ENCODE measurements around the gene DLGAP3. TPM values are rescaled to one million over a fixed set of nuclear protein-coding genes. Genes with fewer than 3 reads are reported as not detected.

Gene DLGAP3
- total and polyA plus RNA-seq, 2 of the 13 experiments (the other 11 are each of a cell fraction or from before 2014, with no cell fraction given) = 0.03 to 0.04 TPM

GRCh38 chr1:34970829-34971228, 41.4 kb upstream of the DLGAP3 start (continued):
- no peak for TF ChIP-seq FOXP1 (IDR thresholded peaks at IDR 0.05)
- TF ChIP-seq FOXP1 (CRISPR knock-in tag; IDR thresholded peaks at IDR 0.05) = peak; percentile 26; the same call in 1 of the 2 replicates
- TF ChIP-seq ATF1 (CRISPR knock-in tag; IDR thresholded peaks at IDR 0.05) = no peak
- TF ChIP-seq HNRNPL (IDR thresholded peaks at IDR 0.05; ENCODE audit: low read depth, low read length) = no peak
- no peak for TF ChIP-seq RBAK (CRISPR knock-in tag; IDR thresholded peaks at IDR 0.05)
- no peak for TF ChIP-seq PLSCR1 (CRISPR knock-in tag; IDR thresholded peaks at IDR 0.05; ENCODE audit: borderline replicate concordance)
- no peak for TF ChIP-seq ZHX2 (IDR thresholded peaks at IDR 0.05; ENCODE audit: low read depth)
- no peak for TF ChIP-seq ZHX2 (CRISPR knock-in tag; IDR thresholded peaks at IDR 0.05; ENCODE audit: borderline replicate concordance)
- TF ChIP-seq SIX1 (CRISPR knock-in tag; IDR thresholded peaks at IDR 0.05; ENCODE audit: borderline replicate concordance) = peak; percentile 96
- no peak for TF ChIP-seq MXD4 (CRISPR knock-in tag; IDR thresholded peaks at IDR 0.05)
- no peak for TF ChIP-seq NR3C1 (CRISPR knock-in tag; IDR thresholded peaks at IDR 0.05)
- TF ChIP-seq FOXA1 (IDR thresholded peaks at IDR 0.05) = peak; percentile 57; the same call in 1 of the 2 replicates
- no peak for TF ChIP-seq FOXA1 (CRISPR knock-in tag; IDR thresholded peaks at IDR 0.05)
- no peak for TF ChIP-seq FLYWCH1 (CRISPR knock-in tag; IDR thresholded peaks at IDR 0.05)
- no peak for TF ChIP-seq ZNF780A (CRISPR knock-in tag; IDR thresholded peaks at IDR 0.05)
- TF ChIP-seq FOSL2 (CRISPR knock-in tag; IDR thresholded peaks at IDR 0.05) = peak; percentile 34; the same call in 1 of the 2 replicates
- TF ChIP-seq HMG20A (CRISPR knock-in tag; IDR thresholded peaks at IDR 0.05; ENCODE audit: borderline replicate concordance) = no peak
- peak; percentile 68 for TF ChIP-seq MAFF (IDR thresholded peaks at IDR 0.05; ENCODE audit: low read depth, low read length)
- no peak for TF ChIP-seq WIZ (CRISPR knock-in tag; IDR thresholded peaks at IDR 0.05)
- 0 out of 2 replicates have a peak, but pooled peaks have one; percentile 16 for TF ChIP-seq ARID5B (CRISPR knock-in tag; IDR thresholded peaks at IDR 0.05)
- TF ChIP-seq HOMEZ (CRISPR knock-in tag; IDR thresholded peaks at IDR 0.05; ENCODE audit: low read depth) = 0 out of 2 replicates have a peak, but pooled peaks have one; percentile 14

Measured in HepG2 (cell line).